GM12878 (cell line): Measurements from ENCODE around the gene SPNS1. TPM values are rescaled to one million over a fixed set of nuclear protein-coding genes. Genes with fewer than 3 reads are reported as not detected.
A peak's percentile ranks its signal among the peaks of the same experiment; 100 is the strongest.

Experiments
- BACH1 ChIP-seq: fragments of 450-650 bp; IDR thresholded peaks from 2 replicates; pipeline ENCODE4 v1.6.1; 2017; ENCODE audit warnings: mild to moderate bottlenecking, borderline replicate concordance
- BRCA1 ChIP-seq: IDR thresholded peaks from 2 replicates; pipeline ENCODE4 v1.6.1; 2011; ENCODE audit warnings: low read depth, low read length, improper control_type of control experiment
- CBFB ChIP-seq: IDR thresholded peaks from 2 replicates; pipeline ENCODE4 v1.6.1; 2016; ENCODE audit warnings: antibody characterized with exemption, low read depth
- CBX3 ChIP-seq: fragments of 200-600 bp; sonication (generic); IDR thresholded peaks from 2 replicates; pipeline ENCODE4 v1.6.1; 2016; ENCODE audit warnings: low read depth, borderline replicate concordance
- ESRRA ChIP-seq: IDR thresholded peaks from 2 replicates; pipeline ENCODE4 v1.6.1; 2012; ENCODE audit warnings: mild to moderate bottlenecking, low read length, improper control_type of control experiment
- IKZF1 ChIP-seq: fragments of 450-650 bp; conservative IDR thresholded peaks from 2 replicates; pipeline ENCODE4 v1.6.1; 2017; ENCODE audit warnings: antibody characterized with exemption, mild to moderate bottlenecking
- IRF5 ChIP-seq: fragments of 450-650 bp; IDR thresholded peaks from 2 replicates; pipeline ENCODE4 v1.6.1; 2017; ENCODE audit warnings: borderline replicate concordance
- JUND ChIP-seq: IDR thresholded peaks from 2 replicates; pipeline ENCODE4 v1.6.1; 2012; ENCODE audit warnings: low read depth, mild to moderate bottlenecking, low read length, improper control_type of control experiment, moderate library complexity
- KAT2A ChIP-seq: conservative IDR thresholded peaks from 2 replicates; pipeline ENCODE4 v1.6.1; 2011; ENCODE audit warnings: low read depth, low read length; ENCODE audit not compliant: control insufficient read depth
- KDM1A ChIP-seq: fragments of 200-600 bp; sonication (generic); IDR thresholded peaks from 2 replicates; pipeline ENCODE4 v1.6.1; 2016; ENCODE audit warnings: borderline replicate concordance
- MLLT1 ChIP-seq: fragments of 450-650 bp; IDR thresholded peaks from 2 replicates; pipeline ENCODE4 v1.6.1; 2016; ENCODE audit warnings: mild to moderate bottlenecking
- MTA2 ChIP-seq: fragments of 450-650 bp; IDR thresholded peaks from 2 replicates; pipeline ENCODE4 v1.6.1; 2016; ENCODE audit warnings: low read depth, mild to moderate bottlenecking, moderate library complexity
- MYC ChIP-seq: IDR thresholded peaks from 2 replicates; pipeline ENCODE4 v1.6.1; 2011; ENCODE audit warnings: mild to moderate bottlenecking, low read length, moderate library complexity, inconsistent platforms; ENCODE audit not compliant: insufficient read depth, insufficient replicate concordance, insufficient read length, severe bottlenecking
- NBN ChIP-seq: fragments of 450-650 bp; IDR thresholded peaks from 2 replicates; pipeline ENCODE4 v1.6.1; 2016
- NFXL1 ChIP-seq: fragments of 450-650 bp; IDR thresholded peaks from 2 replicates; pipeline ENCODE4 v1.6.1; 2017; ENCODE audit warnings: antibody characterized with exemption, mild to moderate bottlenecking, borderline replicate concordance
- NKRF ChIP-seq: fragments of 450-650 bp; conservative IDR thresholded peaks from 2 replicates; pipeline ENCODE4 v1.6.1; 2017; ENCODE audit warnings: mild to moderate bottlenecking, moderate library complexity
- POLR2AphosphoS5 ChIP-seq: IDR thresholded peaks from 2 replicates; pipeline ENCODE4 v1.6.1; 2011; ENCODE audit warnings: mild to moderate bottlenecking, low read length, inconsistent platforms
- RAD51 ChIP-seq: fragments of 450-650 bp; IDR thresholded peaks from 2 replicates; pipeline ENCODE4 v1.6.1; 2016; ENCODE audit warnings: moderate library complexity, mild to moderate bottlenecking, inconsistent platforms
- SIX5 ChIP-seq: IDR thresholded peaks from 2 replicates; pipeline ENCODE4 v1.6.1; 2011; ENCODE audit warnings: mild to moderate bottlenecking, low read depth, low read length, moderate library complexity; ENCODE audit not compliant: severe bottlenecking
- SMC3 ChIP-seq: IDR thresholded peaks from 2 replicates; pipeline ENCODE4 v1.6.1; 2011; ENCODE audit warnings: low read length, improper control_type of control experiment, borderline replicate concordance
- SRF ChIP-seq, 2 experiments: IDR thresholded peaks; 2 replicates each; pipeline ENCODE4 v1.6.1; 2011; ENCODE audit warnings: low read depth in 2 of 2, low read length in 2 of 2, mild to moderate bottlenecking in 1 of 2, moderate library complexity in 1 of 2
- TBL1XR1 ChIP-seq: IDR thresholded peaks from 2 replicates; pipeline ENCODE4 v1.6.1; 2012; ENCODE audit warnings: low read depth, low read length, improper control_type of control experiment
- ZSCAN29 ChIP-seq: fragments of 450-650 bp; IDR thresholded peaks from 2 replicates; pipeline ENCODE4 v1.6.1; 2017; ENCODE audit warnings: mild to moderate bottlenecking, moderate library complexity
- polyA plus RNA-seq, 11 experiments: library from polyadenylated mRNA; depleted of rRNA in 4 of 11; unstranded in 6 of 11; stranded (reverse) in 5 of 11; fragments of >200 nt; fragmentation: Nextera tagmentation in 4 of 11; fragmentation: Illumina TruSeq in 1 of 11; extraction: Ambion mirVana in 4 of 11; extraction: Trizol in 1 of 11; gene quantifications; 1 replicate in 1 of 11; 2 replicates in 10 of 11; pipeline versions ENCODE4 v1.2.1 to v1.2.3, GENCODE V29; 2011 to 2016; ENCODE audit warnings: inconsistent platforms in 2 of 11, missing spikeins in 2 of 11, low read depth in 1 of 11
- total RNA-seq, 4 experiments: library from RNA; depleted of rRNA in 3 of 4; stranded (reverse); fragments of >200 nt in 3 of 4; fragmentation: Illumina TruSeq in 1 of 4; extraction: Trizol in 1 of 4; gene quantifications; 2 replicates each; pipeline versions ENCODE4 v1.2.1 to v1.2.3, GENCODE V29; 2013 to 2021
- TF ChIP-seq, protein P1 (sequence below): IDR thresholded peaks from 2 replicates; pipeline ENCODE4 v1.6.1; 2012; ENCODE audit warnings: low read depth, low read length, improper control_type of control experiment

SPNS1 gene
- total and polyA plus RNA-seq, 10 of the 15 experiments (the other 5 are each of a cell fraction or from before 2014, with no cell fraction given): 0.16 to 37.6 (median 12.0) TPM

DNA sequence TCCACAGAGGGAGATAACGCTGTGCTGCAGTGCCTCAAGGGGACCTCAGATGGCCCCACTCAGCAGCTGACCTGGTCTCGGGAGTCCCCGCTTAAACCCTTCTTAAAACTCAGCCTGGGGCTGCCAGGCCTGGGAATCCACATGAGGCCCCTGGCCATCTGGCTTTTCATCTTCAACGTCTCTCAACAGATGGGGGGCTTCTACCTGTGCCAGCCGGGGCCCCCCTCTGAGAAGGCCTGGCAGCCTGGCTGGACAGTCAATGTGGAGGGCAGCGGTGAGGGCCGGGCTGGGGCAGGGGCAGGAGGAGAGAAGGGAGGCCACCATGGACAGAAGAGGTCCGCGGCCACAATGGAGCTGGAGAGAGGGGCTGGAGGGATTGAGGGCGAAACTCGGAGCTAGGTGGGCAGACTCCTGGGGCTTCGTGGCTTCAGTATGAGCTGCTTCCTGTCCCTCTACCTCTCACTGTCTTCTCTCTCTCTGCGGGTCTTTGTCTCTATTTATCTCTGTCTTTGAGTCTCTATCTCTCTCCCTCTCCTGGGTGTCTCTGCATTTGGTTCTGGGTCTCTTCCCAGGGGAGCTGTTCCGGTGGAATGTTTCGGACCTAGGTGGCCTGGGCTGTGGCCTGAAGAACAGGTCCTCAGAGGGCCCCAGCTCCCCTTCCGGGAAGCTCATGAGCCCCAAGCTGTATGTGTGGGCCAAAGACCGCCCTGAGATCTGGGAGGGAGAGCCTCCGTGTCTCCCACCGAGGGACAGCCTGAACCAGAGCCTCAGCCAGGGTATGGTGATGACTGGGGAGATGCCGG, 42.0 kb upstream of the SPNS1 start (continued):
- TF ChIP-seq, protein P1, sequence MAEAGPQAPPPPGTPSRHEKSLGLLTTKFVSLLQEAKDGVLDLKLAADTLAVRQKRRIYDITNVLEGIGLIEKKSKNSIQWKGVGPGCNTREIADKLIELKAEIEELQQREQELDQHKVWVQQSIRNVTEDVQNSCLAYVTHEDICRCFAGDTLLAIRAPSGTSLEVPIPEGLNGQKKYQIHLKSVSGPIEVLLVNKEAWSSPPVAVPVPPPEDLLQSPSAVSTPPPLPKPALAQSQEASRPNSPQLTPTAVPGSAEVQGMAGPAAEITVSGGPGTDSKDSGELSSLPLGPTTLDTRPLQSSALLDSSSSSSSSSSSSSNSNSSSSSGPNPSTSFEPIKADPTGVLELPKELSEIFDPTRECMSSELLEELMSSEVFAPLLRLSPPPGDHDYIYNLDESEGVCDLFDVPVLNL: 0 out of 2 replicates have a peak, but pooled peaks have one; percentile 25
- no peak for TF ChIP-seq ESRRA
- peak; percentile 21; the same call in 1 of the 2 replicates for TF ChIP-seq ZSCAN29
- TF ChIP-seq CBFB: no peak
- 0 out of 2 replicates have a peak, but pooled peaks have one; percentile 9 for TF ChIP-seq BACH1
- TF ChIP-seq RAD51: no peak
- TF ChIP-seq SIX5: peak; percentile 12
- TF ChIP-seq MTA2: no peak
- no peak for TF ChIP-seq KDM1A
- TF ChIP-seq IKZF1: no peak
- TF ChIP-seq SMC3: 0 out of 2 replicates have a peak, but pooled peaks have one; percentile 14
- no peak for TF ChIP-seq KAT2A
- no peak for TF ChIP-seq NFXL1
- no peak for TF ChIP-seq MLLT1
- TF ChIP-seq TBL1XR1: 0 out of 2 replicates have a peak, but pooled peaks have one; percentile 25
- no peak for TF ChIP-seq IRF5
- TF ChIP-seq BRCA1: no peak
- no peak for TF ChIP-seq SRF (IDR thresholded peaks at IDR 0.05; ENCODE audit: low read depth in 2 of 2, low read length in 2 of 2)
- TF ChIP-seq MYC: no peak
- no peak for TF ChIP-seq JUND
- no peak for TF ChIP-seq NKRF
- TF ChIP-seq NBN: peak; percentile 58; the same call in 1 of the 2 replicates
- TF ChIP-seq CBX3: no peak
- no peak; the same call in 1 of the 2 replicates for TF ChIP-seq POLR2AphosphoS5
